Gastrocnemius medialis (tissue), 4 donors: ENCODE measurements around the gene CTDSP1. TPM values are rescaled to one million over a fixed set of nuclear protein-coding genes. Genes with fewer than 3 reads are reported as not detected.

Experiments used
- ATAC-seq, 2 donors: fragments of 150-250 bp; one replicate each; pipeline ENCODE4 v1.9.1; 2016
- DNase-seq, 2 donors: peaks; one replicate each; pipeline ENCODE4 v3.0.0-alpha.2; 2019
- H3K27ac ChIP-seq, 4 donors: fragments of 200-600 bp; sonication (generic); 1 replicate in 1 of 4; 2 replicates in 3 of 4; pipeline ENCODE4 v1.5.1; 2016 to 2018; ENCODE audit warnings: mild to moderate bottlenecking in 2 of 4, moderate library complexity in 1 of 4
- H3K27me3 ChIP-seq, 3 donors: fragments of 200-600 bp; sonication (generic) in 2 of 3; 1 replicate in 1 of 3; 2 replicates in 2 of 3; pipeline versions ENCODE4 v1.5.1 to v1.6.0; 2016 to 2019; ENCODE audit warnings: mild to moderate bottlenecking in 1 of 3, moderate library complexity in 1 of 3
- H3K36me3 ChIP-seq, 2 donors: fragments of 200-600 bp; sonication (generic) in 1 of 2; one replicate each; pipeline ENCODE4 v1.5.1; 2017 to 2018
- H3K4me1 ChIP-seq, 2 donors: fragments of 200-600 bp; sonication (generic) in 1 of 2; one replicate each; pipeline ENCODE4 v1.5.1; 2016 to 2017; ENCODE audit warnings: mild to moderate bottlenecking in 2 of 2
- H3K4me3 ChIP-seq, 4 donors: fragments of 200-600 bp; sonication (generic) in 3 of 4; 1 replicate in 1 of 4; 2 replicates in 3 of 4; pipeline ENCODE4 v1.5.1; 2016 to 2019; ENCODE audit warnings: mild to moderate bottlenecking in 2 of 4
- H3K9me3 ChIP-seq, 3 donors: fragments of 200-600 bp; sonication (generic) in 2 of 3; 1 replicate in 1 of 3; 2 replicates in 2 of 3; pipeline ENCODE4 v1.5.1; 2016 to 2019
- CTCF ChIP-seq, 5 experiments: fragments of 450-650 bp in 3 of 5; fragments of 200-600 bp in 2 of 5; sonication (generic) in 2 of 5; IDR thresholded peaks in 4 of 5; conservative IDR thresholded peaks in 1 of 5; 1 replicate in 4 of 5; 2 replicates in 1 of 5; pipeline ENCODE4 v1.5.1; 2016 to 2019; ENCODE audit warnings: antibody characterized with exemption in 5 of 5, mild to moderate bottlenecking in 3 of 5, moderate library complexity in 3 of 5
- POLR2A ChIP-seq, 2 donors: fragments of 450-650 bp; IDR thresholded peaks; one replicate each; pipeline ENCODE4 v1.6.1; 2017; ENCODE audit warnings: antibody characterized with exemption in 2 of 2, mild to moderate bottlenecking in 2 of 2, moderate library complexity in 2 of 2
- in situ Hi-C, 4 donors: fragments of 200-750 bp; cut with MboI; loops; one replicate each; pipeline versions ENCODE4 v1.15.0 to v1.8.0; 2017; ENCODE audit warnings: low sequenced_read_pairs in 4 of 4
- intact Hi-C: fragments of 100-400 bp; cut with DNase I; formaldehyde crosslinking; loops from one replicate; pipeline ENCODE4 v1.15.1; 2023; ENCODE audit warnings: low total_unique reads
- total RNA-seq, 4 donors: library from RNA; depleted of rRNA; stranded (reverse); fragments of >200 nt; gene quantifications; one replicate each; pipeline versions ENCODE4 v1.1.0 to v1.2.3, GENCODE V29; 2016

The CTDSP1 gene
- total RNA-seq, 4 donors from 2014 or later: 46.7 to 77.4 (median 53.6) TPM

DNA sequence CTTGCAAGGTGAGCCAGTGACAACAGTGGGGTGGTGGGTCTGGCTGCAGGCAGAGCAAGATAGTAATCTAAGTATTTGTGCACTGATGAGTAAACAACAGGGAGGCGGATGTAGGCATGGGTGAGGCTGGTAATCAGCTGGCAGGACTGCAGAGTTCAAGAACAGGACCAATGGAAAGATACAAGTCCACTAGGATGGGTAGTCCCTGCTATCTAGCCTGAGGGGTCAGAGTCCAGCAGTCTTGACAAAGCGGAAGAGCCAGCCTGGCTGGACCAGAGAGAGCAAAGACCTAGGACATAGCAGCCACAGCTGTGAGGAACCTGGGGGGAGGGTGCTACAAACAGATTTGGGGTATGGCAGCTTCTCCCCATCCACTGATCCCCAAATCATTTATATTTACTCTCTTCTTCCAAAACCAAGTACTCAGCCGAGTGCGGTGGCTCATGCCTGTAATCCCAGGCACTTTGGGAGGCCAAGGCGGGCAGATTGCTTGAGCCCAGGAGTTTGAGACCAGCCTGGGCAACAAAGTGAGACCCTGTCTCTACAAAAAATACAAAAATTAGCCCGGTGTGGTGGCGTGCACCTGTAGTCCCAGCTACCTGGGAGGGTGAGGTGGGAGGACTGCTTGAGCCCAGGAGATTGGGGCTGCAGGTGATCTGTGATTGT is 45.2 kb downstream of the CTDSP1 start:
- Histone ChIP-seq H3K27ac (no peak overlapping the region), H3K4me3 (no peak overlapping the region), H3K27me3 (no peaks in the 10 kb centered on the region), H3K36me3 (no peaks in the 10 kb centered on the region), H3K9me3 (no peaks in the 10 kb centered on the region), H3K4me1 (no peaks in the 10 kb centered on the region)
- no peak for ATAC-seq
- no peak for TF ChIP-seq POLR2A (IDR thresholded peaks at IDR 0.05)
- no peak for TF ChIP-seq CTCF (IDR thresholded peaks at IDR 0.05 in 4 of 5, conservative IDR thresholded peaks at IDR 0.05 in 1 of 5)
- in situ Hi-C loops (no loop called here), intact Hi-C loops (no loop called here)
- DNase-seq: no peak

DNA sequence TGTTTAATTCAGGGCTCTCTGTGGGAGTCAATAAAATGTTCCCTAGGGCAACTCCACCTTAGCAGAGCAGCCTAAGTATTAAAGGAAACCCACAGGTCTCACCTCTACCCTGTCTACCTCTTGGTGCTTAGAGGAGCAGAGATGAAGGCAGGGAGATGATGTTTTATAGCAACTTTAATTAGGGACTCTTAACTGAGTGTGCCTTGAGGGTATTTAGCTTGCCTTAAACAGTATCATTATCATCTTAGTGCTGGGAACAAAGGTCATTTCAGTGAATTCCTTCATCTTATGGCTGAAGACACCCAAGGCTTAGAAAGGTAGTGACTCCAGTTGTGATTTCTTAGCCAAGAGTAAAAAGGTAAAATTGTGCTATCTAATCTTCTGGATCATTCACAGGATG is 45.9 kb downstream of the CTDSP1 start:
- Histone ChIP-seq H3K4me3 (no peak overlapping the region), H3K9me3 (no peaks in the 10 kb centered on the region), H3K36me3 (no peaks in the 10 kb centered on the region), H3K27ac (no peak overlapping the region), H3K4me1 (no peaks in the 10 kb centered on the region), H3K27me3 (no peaks in the 10 kb centered on the region)
- ATAC-seq: no peak
- TF ChIP-seq POLR2A (IDR thresholded peaks at IDR 0.05): no peak
- TF ChIP-seq CTCF (IDR thresholded peaks at IDR 0.05 in 4 of 5, conservative IDR thresholded peaks at IDR 0.05 in 1 of 5): no peak
- intact Hi-C loops: no loop called here
- DNase-seq: no peak
- in situ Hi-C loops: no loop called here

DNA sequence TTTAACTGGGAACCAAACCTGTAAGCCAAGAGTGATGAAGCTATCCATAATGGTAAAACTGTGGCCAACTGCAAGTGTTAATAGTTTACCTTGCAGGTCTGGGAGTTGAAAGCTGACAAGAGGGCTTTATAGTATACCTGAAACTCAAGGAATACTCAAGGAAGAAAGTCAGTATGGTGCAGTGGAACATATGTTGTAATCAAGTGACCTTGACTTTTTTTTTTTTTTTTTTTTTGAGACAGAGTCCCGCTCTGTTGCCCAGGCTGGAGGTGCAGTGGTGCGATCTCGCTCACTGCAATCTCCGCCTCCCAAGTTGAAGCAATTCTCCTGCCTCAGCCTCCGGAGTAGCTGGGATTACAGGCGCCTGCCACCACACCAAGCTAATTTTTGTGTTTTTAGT is 46.9 kb downstream of the CTDSP1 start:
- H3K27me3 ChIP-seq: no peaks in the 10 kb centered on the region
- in situ Hi-C loops: no loop called here
- H3K4me1 ChIP-seq: no peaks in the 10 kb centered on the region
- no peak overlapping the region for H3K4me3 ChIP-seq
- ATAC-seq (no peak), DNase-seq (no peak)
- no peak for TF ChIP-seq CTCF (IDR thresholded peaks at IDR 0.05 in 4 of 5, conservative IDR thresholded peaks at IDR 0.05 in 1 of 5)
- TF ChIP-seq POLR2A (IDR thresholded peaks at IDR 0.05): no peak
- H3K9me3 ChIP-seq: no peaks in the 10 kb centered on the region
- no peaks in the 10 kb centered on the region for H3K36me3 ChIP-seq
- intact Hi-C loops: no loop called here
- no peak overlapping the region for H3K27ac ChIP-seq

DNA sequence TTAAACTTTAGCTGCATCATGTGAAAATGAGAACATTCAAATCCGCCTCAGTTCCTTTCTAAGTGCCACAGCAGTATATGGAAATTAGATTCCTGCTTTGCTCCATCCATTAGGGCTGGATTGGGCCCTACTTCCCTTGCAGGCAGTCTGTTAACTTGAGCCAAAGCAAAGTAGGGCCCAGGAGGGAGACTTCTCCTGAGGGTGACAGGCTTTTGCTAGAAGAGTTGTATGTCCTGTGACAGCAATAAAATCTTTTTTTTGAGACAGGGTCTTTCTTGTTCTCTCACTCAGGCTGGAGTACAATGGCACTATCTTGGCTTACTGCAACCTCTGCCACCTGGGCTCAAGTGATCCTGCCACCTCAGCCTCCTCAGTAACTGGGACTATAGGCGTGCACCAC is 47.4 kb downstream of the CTDSP1 start:
- Histone ChIP-seq H3K27ac (no peak overlapping the region), H3K36me3 (no peaks in the 10 kb centered on the region), H3K9me3 (no peaks in the 10 kb centered on the region), H3K4me1 (no peaks in the 10 kb centered on the region), H3K27me3 (no peaks in the 10 kb centered on the region), H3K4me3 (no peak overlapping the region)
- in situ Hi-C loops (no loop called here), intact Hi-C loops (no loop called here)
- no peak for TF ChIP-seq CTCF (IDR thresholded peaks at IDR 0.05 in 4 of 5, conservative IDR thresholded peaks at IDR 0.05 in 1 of 5)
- no peak for TF ChIP-seq POLR2A (IDR thresholded peaks at IDR 0.05)
- DNase-seq (no peak), ATAC-seq (no peak)

DNA sequence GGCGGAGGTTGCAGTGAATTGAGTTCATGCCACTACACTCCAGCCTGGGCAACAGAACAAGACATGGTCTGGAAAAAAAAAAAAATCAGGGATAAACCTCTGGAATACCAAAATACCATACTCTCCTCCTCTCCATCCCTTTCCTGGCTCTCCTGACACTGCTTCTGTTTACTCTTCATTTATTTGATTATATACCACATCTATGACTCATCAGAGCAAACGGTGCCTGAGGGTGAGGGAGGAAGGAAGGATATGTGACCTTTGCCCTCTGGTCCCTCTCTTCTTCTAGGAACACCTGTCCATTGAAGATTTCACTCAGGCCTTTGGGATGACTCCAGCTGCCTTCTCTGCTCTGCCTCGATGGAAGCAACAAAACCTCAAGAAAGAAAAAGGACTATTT is 49.3 kb downstream of the CTDSP1 start:
- intact Hi-C loops: no loop called here
- in situ Hi-C loops: no loop called here
- Histone ChIP-seq H3K4me1 (no peaks in the 10 kb centered on the region), H3K27ac (no peak overlapping the region), H3K27me3 (no peaks in the 10 kb centered on the region), H3K36me3 (peaks cover 3 to 5% of the 10 kb centered on the region in 2 donors), H3K9me3 (no peaks in the 10 kb centered on the region), H3K4me3 (no peak overlapping the region)
- TF ChIP-seq POLR2A (IDR thresholded peaks at IDR 0.05) (no peak), CTCF (IDR thresholded peaks at IDR 0.05 in 4 of 5, conservative IDR thresholded peaks at IDR 0.05 in 1 of 5) (no peak)
- ATAC-seq (no peak), DNase-seq (no peak)
